Endothelial cell of umbilical vein (primary cell): ENCODE results near the gene TTLL12. TPM values are rescaled to one million over a fixed set of nuclear protein-coding genes. Genes with fewer than 3 reads are reported as not detected.

Experiments used
- BruUV-seq: library from RNA; stranded (reverse); fragments of 400-500 nt; replicated peaks from 2 replicates; lab custom pipeline; 2021; lab: Mats Ljungman, UMichigan
- CTCF ChIA-PET: fragments of 300-600, 350-600 bp; sonication (Branson Sonifier 250); formaldehyde crosslinking; loops from one replicate; lab custom pipeline; 2021; ENCODE audit warnings: antibody characterized with exemption, inconsistent platforms; lab: Charles Lee
- POLR2A ChIA-PET: fragments of 300-600, 350-600 bp; sonication (Branson Sonifier 250); formaldehyde crosslinking; loops from one replicate; lab custom pipeline; 2021; ENCODE audit warnings: antibody characterized with exemption, inconsistent platforms; lab: Charles Lee
- DNase-seq: peaks from one replicate; pipeline ENCODE4 v3.0.0-alpha.2; 2011; ENCODE audit warnings: low read depth, low spot score
- FAIRE-seq: peaks from 2 replicates; lab custom pipeline; 2011; peaks lifted over from hg19 to GRCh38; lab: Jason Lieb, UNC
- H2AFZ ChIP-seq: 2 replicates; pipeline ENCODE4 v1.6.0; 2012; ENCODE audit warnings: low read depth, low read length, control low read depth, inconsistent platforms
- H3K27ac ChIP-seq: 2 replicates; pipeline ENCODE4 v1.5.1; 2011; ENCODE audit warnings: low read depth, mild to moderate bottlenecking, control low read depth, low read length, moderate library complexity; ENCODE audit not compliant: insufficient read depth
- H3K27me3 ChIP-seq, 2 experiments: 2 replicates each; pipeline versions ENCODE4 v1.6.0 to v1.6.1; 2011; ENCODE audit warnings: low read length in 2 of 2, mixed read lengths in 1 of 2; ENCODE audit not compliant: control insufficient read depth in 2 of 2, insufficient read depth in 2 of 2
- H3K36me3 ChIP-seq, 2 experiments: 2 replicates in 1 of 2; 3 replicates in 1 of 2; pipeline ENCODE4 v1.5.1; 2011; ENCODE audit warnings: low read length in 2 of 2, mild to moderate bottlenecking in 1 of 2, moderate library complexity in 1 of 2; ENCODE audit not compliant: control insufficient read depth in 2 of 2, insufficient read depth in 2 of 2; ENCODE audit errors: extremely low read depth in 1 of 2
- H3K4me1 ChIP-seq: 3 replicates; pipeline ENCODE4 v1.5.1; 2011; ENCODE audit warnings: mild to moderate bottlenecking, low read length; ENCODE audit not compliant: control insufficient read depth, insufficient read depth; ENCODE audit errors: extremely low read depth
- H3K4me2 ChIP-seq: 2 replicates; pipeline ENCODE4 v1.6.1; 2011; ENCODE audit warnings: low read length, control low read depth, mixed read lengths; ENCODE audit not compliant: insufficient read depth
- H3K4me3 ChIP-seq, 3 experiments: fragments of 200-600 bp in 1 of 3; sonication (generic), shearing (Covaris generic) in 1 of 3; replicated peaks in 1 of 3; 2 replicates each; pipeline ENCODE4 v1.5.1; 2011 to 2016; ENCODE audit warnings: control low read depth in 3 of 3, low read length in 3 of 3, mild to moderate bottlenecking in 2 of 3, inconsistent platforms in 1 of 3, low read depth in 1 of 3, moderate library complexity in 1 of 3; ENCODE audit not compliant: insufficient read depth in 1 of 3
- H3K79me2 ChIP-seq: 2 replicates; pipeline ENCODE4 v1.6.0; 2012; ENCODE audit warnings: low read length, inconsistent platforms; ENCODE audit not compliant: control insufficient read depth, insufficient read depth
- H3K9ac ChIP-seq: replicated peaks from 2 replicates; pipeline ENCODE3; 2011; ENCODE audit warnings: low read length, control low read depth; ENCODE audit not compliant: insufficient read depth; ENCODE audit errors: extremely low read depth
- H3K9me1 ChIP-seq: replicated peaks from 3 replicates; pipeline ENCODE4 v1.6.0; 2011; ENCODE audit warnings: mild to moderate bottlenecking, low read length; ENCODE audit not compliant: control insufficient read depth, insufficient read depth; ENCODE audit errors: extremely low read depth
- H3K9me3 ChIP-seq: replicated peaks from 2 replicates; pipeline ENCODE4 v1.5.1; 2012; ENCODE audit warnings: low read length, inconsistent platforms; ENCODE audit not compliant: control insufficient read depth, insufficient read depth
- H4K20me1 ChIP-seq: replicated peaks from 2 replicates; pipeline ENCODE3; 2011; ENCODE audit warnings: mild to moderate bottlenecking, low read length; ENCODE audit not compliant: control insufficient read depth, insufficient read depth; ENCODE audit errors: extremely low read depth
- EZH2 ChIP-seq: IDR thresholded peaks from 2 replicates; pipeline ENCODE4 v1.6.1; 2012; ENCODE audit warnings: borderline replicate concordance, low read depth, mild to moderate bottlenecking, moderate library complexity, low read length, inconsistent platforms; ENCODE audit not compliant: severe bottlenecking
- FOS ChIP-seq: IDR thresholded peaks from 2 replicates; pipeline ENCODE4 v1.6.1; 2011; ENCODE audit warnings: mild to moderate bottlenecking, low read length, moderate library complexity, borderline replicate concordance; ENCODE audit not compliant: insufficient read depth
- GATA2 ChIP-seq: IDR thresholded peaks from 2 replicates; pipeline ENCODE4 v1.7.0; 2011; ENCODE audit warnings: low read depth, mild to moderate bottlenecking, moderate library complexity, mixed read lengths, low read length; ENCODE audit not compliant: insufficient read length, insufficient read depth
- JUN ChIP-seq: IDR thresholded peaks from 2 replicates; pipeline ENCODE4 v1.6.1; 2011; ENCODE audit warnings: borderline replicate concordance, low read depth; ENCODE audit not compliant: insufficient read length, insufficient read depth
- MYC ChIP-seq: IDR thresholded peaks from one replicate; pipeline ENCODE4 v1.6.1; 2011; ENCODE audit warnings: mild to moderate bottlenecking, low read depth, low read length
- POLR2A ChIP-seq: IDR thresholded peaks from 2 replicates; pipeline ENCODE4 v1.6.1; 2012; ENCODE audit warnings: low read depth, mild to moderate bottlenecking, control low read depth, low read length
- POLR2AphosphoS5 ChIP-seq: IDR thresholded peaks from 2 replicates; pipeline ENCODE4 v1.6.1; 2012; ENCODE audit warnings: low read depth, mild to moderate bottlenecking, control low read depth, low read length, moderate library complexity; ENCODE audit not compliant: insufficient read depth
- dilution Hi-C: fragments of 300-500 bp; cut with MboI; formaldehyde crosslinking; loops from one replicate; pipeline ENCODE4 v1.15.0; 2019; ENCODE audit warnings: low sequenced_read_pairs; ENCODE audit not compliant: extremely low pct_ligation_motif_present
- intact Hi-C: fragments of 100-400 bp; cut with micrococcal nuclease; formaldehyde crosslinking; loops from one replicate; pipeline ENCODE4 v1.10.0; 2022
- polyA plus RNA-seq, 4 experiments: library from polyadenylated mRNA; depleted of rRNA in 3 of 4; stranded (reverse) in 3 of 4; unstranded in 1 of 4; fragments of >200 nt; gene quantifications; 2 replicates each; pipeline versions ENCODE4 v1.2.1 to v1.2.3, GENCODE V29; 2011 to 2012; ENCODE audit warnings: missing spikeins in 1 of 4
- total RNA-seq: library from RNA; stranded (reverse); gene quantifications from 2 replicates; pipeline ENCODE4 v1.2.3, GENCODE V29; 2021
- TF ChIP-seq, protein P1 (sequence below), 2 donors: IDR thresholded peaks; 1 replicate in 1 of 2; 2 replicates in 1 of 2; pipeline ENCODE4 v1.5.1; 2011; ENCODE audit warnings: low read length in 2 of 2, mild to moderate bottlenecking in 2 of 2, moderate library complexity in 2 of 2, control low read depth in 1 of 2, inconsistent platforms in 1 of 2, low read depth in 1 of 2; ENCODE audit not compliant: insufficient read depth in 1 of 2; ENCODE audit errors: extremely low read depth in 1 of 2
- TF ChIP-seq, protein P2 (sequence below): IDR thresholded peaks from 2 replicates; pipeline ENCODE4 v1.6.1; 2011; ENCODE audit not compliant: insufficient read depth, insufficient read length

The TTLL12 gene
- total and polyA plus RNA-seq, 2 donors (not counting 3 experiments of a cell fraction or from before 2014, with no cell fraction given): 26.2 to 36.5 TPM

DNA sequence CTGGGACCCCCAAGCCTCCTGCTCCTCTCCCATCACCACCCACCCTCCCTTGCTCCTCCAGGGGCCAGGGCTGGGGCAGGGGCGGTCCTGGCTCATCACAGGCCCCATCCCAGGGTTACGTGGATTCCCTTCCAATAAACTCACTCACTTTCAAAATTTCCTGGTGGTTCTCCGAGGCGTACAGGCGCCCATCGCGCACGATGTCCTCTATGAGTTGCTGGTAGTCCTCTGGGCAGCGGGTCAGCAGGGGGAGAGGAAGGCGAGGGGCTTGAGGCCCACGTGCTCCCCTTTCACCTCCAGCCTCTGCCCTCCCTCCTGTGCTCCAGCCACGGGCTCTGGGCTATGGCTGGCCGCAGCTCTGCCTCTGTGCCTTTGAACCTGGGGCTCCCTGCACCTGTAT, 20.5 kb upstream of the TTLL12 start:
- no TSS peak for BruUV-seq
- Histone ChIP-seq H3K9me3 (no peaks in the 10 kb centered on the region), H3K27me3 (no peaks in the 10 kb centered on the region), H3K9ac (no peak overlapping the region), H3K4me1 (no peaks in the 10 kb centered on the region), H3K4me2 (no peak overlapping the region), H3K4me3 (no peak overlapping the region), H4K20me1 (no peaks in the 10 kb centered on the region), H3K9me1 (no peaks in the 10 kb centered on the region), H2AFZ (no peak overlapping the region), H3K27ac (no peak overlapping the region), H3K36me3 (no peaks in the 10 kb centered on the region), H3K79me2 (no peaks in the 10 kb centered on the region)
- no peak for TF ChIP-seq GATA2
- no peak for TF ChIP-seq JUN
- TF ChIP-seq, protein P1, sequence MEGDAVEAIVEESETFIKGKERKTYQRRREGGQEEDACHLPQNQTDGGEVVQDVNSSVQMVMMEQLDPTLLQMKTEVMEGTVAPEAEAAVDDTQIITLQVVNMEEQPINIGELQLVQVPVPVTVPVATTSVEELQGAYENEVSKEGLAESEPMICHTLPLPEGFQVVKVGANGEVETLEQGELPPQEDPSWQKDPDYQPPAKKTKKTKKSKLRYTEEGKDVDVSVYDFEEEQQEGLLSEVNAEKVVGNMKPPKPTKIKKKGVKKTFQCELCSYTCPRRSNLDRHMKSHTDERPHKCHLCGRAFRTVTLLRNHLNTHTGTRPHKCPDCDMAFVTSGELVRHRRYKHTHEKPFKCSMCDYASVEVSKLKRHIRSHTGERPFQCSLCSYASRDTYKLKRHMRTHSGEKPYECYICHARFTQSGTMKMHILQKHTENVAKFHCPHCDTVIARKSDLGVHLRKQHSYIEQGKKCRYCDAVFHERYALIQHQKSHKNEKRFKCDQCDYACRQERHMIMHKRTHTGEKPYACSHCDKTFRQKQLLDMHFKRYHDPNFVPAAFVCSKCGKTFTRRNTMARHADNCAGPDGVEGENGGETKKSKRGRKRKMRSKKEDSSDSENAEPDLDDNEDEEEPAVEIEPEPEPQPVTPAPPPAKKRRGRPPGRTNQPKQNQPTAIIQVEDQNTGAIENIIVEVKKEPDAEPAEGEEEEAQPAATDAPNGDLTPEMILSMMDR (IDR thresholded peaks at IDR 0.05; ENCODE audit: extremely low read depth in 1 of 2, insufficient read depth in 1 of 2, low read depth in 1 of 2, low read length in 2 of 2): no peak
- no peak for TF ChIP-seq POLR2A
- no peak for TF ChIP-seq EZH2
- TF ChIP-seq, protein P2, sequence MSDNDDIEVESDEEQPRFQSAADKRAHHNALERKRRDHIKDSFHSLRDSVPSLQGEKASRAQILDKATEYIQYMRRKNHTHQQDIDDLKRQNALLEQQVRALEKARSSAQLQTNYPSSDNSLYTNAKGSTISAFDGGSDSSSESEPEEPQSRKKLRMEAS: no peak
- no peak for TF ChIP-seq POLR2AphosphoS5
- no peak for TF ChIP-seq FOS
- no peak for TF ChIP-seq MYC
- intact Hi-C loops: no loop called here
- dilution Hi-C loops: no loop called here
- DNase-seq (no peak), FAIRE-seq (no peak)
- CTCF ChIA-PET: no interaction called here
- POLR2A ChIA-PET: no interaction called here
